Embryonic facial prominence (tissue), 1 donor: Measurements from ENCODE around the gene DNAH11.

Source experiments
- DNase-seq: peaks from one replicate; pipeline ENCODE4 v3.0.0-alpha.2; 2016; ENCODE audit errors: extremely low spot score

The DNAH11 gene

GRCh38 chr7:21550821-21551531 lies 8.1 kb downstream of the DNAH11 start:
- no peak for DNase-seq

- DNase-seq, result no peak
These were observed 19.5 kb downstream of the DNAH11 start for GRCh38 chr7:21562385-21562784.

- DNase-seq, result no peak
These were observed 22.8 kb downstream of the DNAH11 start for GRCh38 chr7:21565614-21566013.

GRCh38 chr7:21566094-21566493 lies 23.3 kb downstream of the DNAH11 start:
- no peak for DNase-seq

GRCh38 chr7:21568762-21569161 lies 25.9 kb downstream of the DNAH11 start:
- DNase-seq, result no peak

- no peak for DNase-seq
These were observed 29.8 kb downstream of the DNAH11 start for GRCh38 chr7:21572331-21573313.

GRCh38 chr7:21579341-21580072 lies 36.7 kb downstream of the DNAH11 start:
- DNase-seq, result no peak

GRCh38 chr7:21580073-21580521 lies 37.3 kb downstream of the DNAH11 start:
- DNase-seq, result no peak

- DNase-seq, result no peak
These were observed 42.4 kb downstream of the DNAH11 start for GRCh38 chr7:21585070-21585724.

- no peak for DNase-seq
These were observed 44.4 kb downstream of the DNAH11 start for GRCh38 chr7:21587139-21587784.

GRCh38 chr7:21596801-21597200 lies 54.0 kb downstream of the DNAH11 start:
- DNase-seq, result no peak

- no peak for DNase-seq
These were observed 60.6 kb downstream of the DNAH11 start for GRCh38 chr7:21603462-21603861.

GRCh38 chr7:21603972-21604749 lies 61.3 kb downstream of the DNAH11 start:
- DNase-seq, result no peak

GRCh38 chr7:21605008-21605585 lies 62.3 kb downstream of the DNAH11 start:
- DNase-seq, result no peak

GRCh38 chr7:21608465-21608864 lies 65.6 kb downstream of the DNAH11 start:
- DNase-seq, result no peak

GRCh38 chr7:21611129-21611528 lies 68.3 kb downstream of the DNAH11 start:
- DNase-seq, result no peak

- DNase-seq, result no peak
These were observed 73.3 kb downstream of the DNAH11 start for GRCh38 chr7:21616091-21616490.

- DNase-seq, result no peak
These were observed 74.1 kb downstream of the DNAH11 start for GRCh38 chr7:21616796-21617436.

GRCh38 chr7:21617513-21617912 lies 74.7 kb downstream of the DNAH11 start:
- no peak for DNase-seq
